Endometrial microvascular endothelial cells (primary cell): ENCODE measurements around the gene EHHADH. TPM values are rescaled to one million over a fixed set of nuclear protein-coding genes. Genes with fewer than 3 reads are reported as not detected.
"Not testable (repeated sequence)": the region's sequence is repeated elsewhere in the genome, so short reads cannot be mapped to it uniquely, and the experiment has no call there.

Source experiments
- in situ Hi-C: cut with HindIII; loops from 2 replicates; pipeline ENCODE4 v1.10.0; 2017; ENCODE audit warnings: low sequenced_read_pairs, low pct_unique_long_range_greater_than_20kb; ENCODE audit errors: inconsistent ontology term
- total RNA-seq: library from RNA; depleted of rRNA; stranded (reverse); fragments of >200 nt; gene quantifications from one replicate; pipeline ENCODE4 v1.2.3, GENCODE V29; 2015; ENCODE audit errors: inconsistent ontology term

Gene EHHADH
- 17.9 TPM for total RNA-seq

- in situ Hi-C loops: no loop called here
Measured at GRCh38 chr3:185253645-185254410, at the start of gene EHHADH. Gene EHHADH, minus strand, starts transcription at chr3:185254049. Its CDS starts 27 bp downstream, at chr3:185254022.

GRCh38 chr3:185299918-185300426 is 46.1 kb upstream of the EHHADH start:
- in situ Hi-C loops: not testable (repeated sequence)

- in situ Hi-C loops: no loop called here
Measured at GRCh38 chr3:185297867-185298266, 44.0 kb upstream of the EHHADH start.

GRCh38 chr3:185292238-185292637 is 38.4 kb upstream of the EHHADH start:
- in situ Hi-C loops: no loop called here

GRCh38 chr3:185290266-185290665 is 36.4 kb upstream of the EHHADH start:
- in situ Hi-C loops: no loop called here

GRCh38 chr3:185283374-185283935 is 29.6 kb upstream of the EHHADH start:
- in situ Hi-C loops: no loop called here

GRCh38 chr3:185282696-185283373 is 29.0 kb upstream of the EHHADH start:
- in situ Hi-C loops: no loop called here

GRCh38 chr3:185280572-185281365 is 26.9 kb upstream of the EHHADH start:
- in situ Hi-C loops: no loop called here

GRCh38 chr3:185279587-185280138 is 25.8 kb upstream of the EHHADH start:
- in situ Hi-C loops: no loop called here

GRCh38 chr3:185276415-185276814 is 22.6 kb upstream of the EHHADH start:
- in situ Hi-C loops: no loop called here

- in situ Hi-C loops: no loop called here
Measured at GRCh38 chr3:185272033-185272432, 18.2 kb upstream of the EHHADH start.

GRCh38 chr3:185270956-185271332 is 17.1 kb upstream of the EHHADH start:
- in situ Hi-C loops: no loop called here

GRCh38 chr3:185270262-185270955 is 16.6 kb upstream of the EHHADH start:
- in situ Hi-C loops: no loop called here

GRCh38 chr3:185268194-185268962 is 14.5 kb upstream of the EHHADH start:
- in situ Hi-C loops: no loop called here

- in situ Hi-C loops: no loop called here
Measured at GRCh38 chr3:185267193-185267592, 13.3 kb upstream of the EHHADH start.

GRCh38 chr3:185264849-185265553 is 11.2 kb upstream of the EHHADH start:
- in situ Hi-C loops: no loop called here

GRCh38 chr3:185263423-185263822 is 9.6 kb upstream of the EHHADH start:
- in situ Hi-C loops: no loop called here
